HEK293 (cell line): Measurements from ENCODE around the gene DEUP1.

ENCODE experiments used
- CTCF ChIP-seq: fragments of 450-650 bp; formaldehyde crosslinking; IDR thresholded peaks from 2 replicates; pipeline ENCODE4 v1.5.1; 2016; ENCODE audit warnings: missing biosample characterization, missing genetic modification characterization
- GLI4 ChIP-seq: fragments of 450-650 bp; formaldehyde crosslinking; IDR thresholded peaks from 2 replicates; pipeline ENCODE4 v1.5.1; 2016; ENCODE audit warnings: missing biosample characterization, missing genetic modification characterization
- KLF9 ChIP-seq: fragments of 450-650 bp; formaldehyde crosslinking; IDR thresholded peaks from 2 replicates; pipeline ENCODE4 v1.5.1; 2016; ENCODE audit warnings: missing biosample characterization, missing genetic modification characterization, low read depth
- TSHZ1 ChIP-seq: fragments of 450-650 bp; formaldehyde crosslinking; IDR thresholded peaks from 2 replicates; pipeline ENCODE4 v1.5.1; 2016; ENCODE audit warnings: missing biosample characterization, missing genetic modification characterization, borderline replicate concordance
- ZBTB8A ChIP-seq: fragments of 450-650 bp; formaldehyde crosslinking; IDR thresholded peaks from 2 replicates; pipeline ENCODE4 v1.5.1; 2016; ENCODE audit warnings: missing biosample characterization, missing genetic modification characterization
- ZFP69B ChIP-seq: fragments of 450-650 bp; formaldehyde crosslinking; IDR thresholded peaks from 2 replicates; pipeline ENCODE4 v1.5.1; 2016; ENCODE audit warnings: missing biosample characterization, missing genetic modification characterization
- ZIC2 ChIP-seq: fragments of 450-650 bp; formaldehyde crosslinking; IDR thresholded peaks from 2 replicates; pipeline ENCODE4 v1.5.1; 2016; ENCODE audit warnings: missing biosample characterization, missing genetic modification characterization
- ZNF146 ChIP-seq: fragments of 450-650 bp; formaldehyde crosslinking; IDR thresholded peaks from 2 replicates; pipeline ENCODE4 v1.5.1; 2016; ENCODE audit warnings: missing biosample characterization, missing genetic modification characterization
- ZNF23 ChIP-seq: fragments of 450-650 bp; formaldehyde crosslinking; IDR thresholded peaks from 2 replicates; pipeline ENCODE4 v1.5.1; 2016; ENCODE audit warnings: missing biosample characterization, missing genetic modification characterization, borderline replicate concordance
- ZNF266 ChIP-seq: fragments of 450-650 bp; formaldehyde crosslinking; IDR thresholded peaks from 2 replicates; pipeline ENCODE4 v1.5.1; 2016; ENCODE audit warnings: missing biosample characterization, missing genetic modification characterization, low read depth
- ZNF341 ChIP-seq: fragments of 450-650 bp; formaldehyde crosslinking; IDR thresholded peaks from 2 replicates; pipeline ENCODE4; 2016; ENCODE audit warnings: low read depth, missing biosample characterization, missing genetic modification characterization
- ZNF501 ChIP-seq: fragments of 450-650 bp; formaldehyde crosslinking; IDR thresholded peaks from 2 replicates; pipeline ENCODE4 v1.5.1; 2016; ENCODE audit warnings: missing biosample characterization, missing genetic modification characterization

DNA sequence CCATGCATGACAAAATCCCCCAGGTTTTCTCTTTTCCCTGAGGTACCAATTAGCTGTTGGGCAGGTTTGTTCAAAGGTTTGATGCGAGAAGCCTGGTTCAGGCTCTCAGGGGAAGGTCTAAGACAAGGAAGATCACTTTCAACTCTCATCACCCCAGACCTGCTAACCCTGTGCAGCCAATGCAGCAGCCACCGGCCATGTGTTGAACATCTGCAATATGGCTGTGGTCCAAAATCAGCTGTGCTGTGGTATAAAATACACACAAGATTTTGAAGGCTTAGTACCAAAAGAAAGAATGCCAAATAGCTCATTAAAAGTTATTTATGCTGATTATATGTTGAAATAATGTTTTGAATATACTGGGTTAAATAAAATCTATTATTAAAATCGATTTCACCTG, 154.2 kb downstream of the DEUP1 start:
- TF ChIP-seq CTCF (no peak), GLI4 (tag by site-specific recombination) (no peak), ZNF146 (tag by site-specific recombination) (no peak), ZNF501 (no peak), ZNF266 (tag by site-specific recombination) (no peak), ZNF23 (tag by site-specific recombination) (no peak), ZIC2 (tag by site-specific recombination) (no peak), ZNF341 (tag by site-specific recombination) (no peak), TSHZ1 (tag by site-specific recombination) (no peak), ZBTB8A (tag by site-specific recombination) (no peak), ZFP69B (no peak), KLF9 (tag by site-specific recombination) (no peak)
